GM21423 (cell line): Measurements from ENCODE around the gene DOLPP1.

Experiments
- ATAC-seq: cut with Tn5 transposase; IDR thresholded peaks from one replicate; pipeline ENCODE4 v1.9.1; 2021; ENCODE audit warnings: mild to moderate bottlenecking, moderate library complexity; ENCODE audit not compliant: unreplicated experiment

The DOLPP1 gene

GRCh38 chr9:129136446-129137035, 55.6 kb downstream of the DOLPP1 start:
- no peak for ATAC-seq

GRCh38 chr9:129137292-129138143, 56.6 kb downstream of the DOLPP1 start:
- no peak for ATAC-seq

GRCh38 chr9:129138144-129138462, 57.2 kb downstream of the DOLPP1 start:
- ATAC-seq = no peak

GRCh38 chr9:129138476-129139232, 57.7 kb downstream of the DOLPP1 start:
- ATAC-seq = no peak

GRCh38 chr9:129139233-129139992, 58.5 kb downstream of the DOLPP1 start:
- no peak for ATAC-seq

GRCh38 chr9:129139993-129140396, 59.1 kb downstream of the DOLPP1 start:
- peak; percentile 54 for ATAC-seq
